Stimulated activated CD8-positive, alpha-beta memory T cell treated with anti-CD3 and anti-CD28 coated beads, Interleukin-4, amount 100 ng/mL, for 1 hour (primary cell): ENCODE measurements around the gene USP7.

ENCODE experiments used
- DNase-seq, 2 donors: peaks; one replicate each; pipeline ENCODE4 v3.0.0-alpha.2; 2020; ENCODE audit warnings: low read depth in 2 of 2, low spot score in 1 of 2

USP7 gene

GRCh38 chr16:8903004-8903403, 60.7 kb downstream of the USP7 start:
- no peak for DNase-seq

DNA sequence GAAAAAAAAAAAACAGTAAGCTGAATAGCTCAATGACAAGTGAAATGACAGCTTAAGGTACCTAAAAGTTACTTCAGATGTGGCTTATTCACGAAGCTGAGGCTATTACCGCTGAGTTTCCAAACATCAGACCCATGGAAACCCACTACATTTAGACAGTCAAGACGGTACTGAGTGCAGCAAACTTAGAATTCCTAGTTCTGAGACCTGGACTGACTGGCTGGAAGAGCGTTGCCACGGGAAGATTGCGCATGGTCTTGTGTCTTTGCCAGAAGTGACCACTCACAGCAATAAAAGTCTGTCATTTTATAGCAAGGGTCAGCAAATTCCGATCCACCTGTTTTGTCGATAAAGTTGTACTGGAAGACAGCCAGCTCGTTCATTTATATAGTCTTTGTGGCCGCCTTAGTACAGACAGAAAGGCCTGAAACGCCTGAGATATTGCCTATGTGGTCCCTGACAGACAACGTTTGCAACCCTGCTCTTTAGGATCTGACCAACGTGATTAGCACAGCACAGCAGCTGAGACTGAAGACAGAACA, 62.3 kb downstream of the USP7 start:
- DNase-seq: no peak

DNA sequence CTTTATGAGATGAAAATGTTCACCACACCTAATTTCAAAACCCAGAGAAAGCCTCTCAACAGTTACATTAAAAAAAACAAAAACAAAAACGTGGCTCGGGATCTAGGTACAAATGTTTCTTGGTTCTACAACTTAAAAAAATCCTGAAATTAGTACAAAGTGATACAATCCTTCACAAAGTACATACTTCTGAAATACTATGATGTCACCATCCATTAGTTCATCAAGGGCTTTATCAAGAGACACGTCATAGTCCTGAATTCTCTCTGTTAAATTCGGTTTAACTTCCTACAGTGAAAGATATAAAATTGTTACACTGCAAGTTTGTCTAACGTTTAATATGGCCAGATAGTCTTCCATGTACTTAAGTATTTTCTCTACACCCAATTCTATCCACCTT, 63.4 kb downstream of the USP7 start:
- DNase-seq: no peak

DNA sequence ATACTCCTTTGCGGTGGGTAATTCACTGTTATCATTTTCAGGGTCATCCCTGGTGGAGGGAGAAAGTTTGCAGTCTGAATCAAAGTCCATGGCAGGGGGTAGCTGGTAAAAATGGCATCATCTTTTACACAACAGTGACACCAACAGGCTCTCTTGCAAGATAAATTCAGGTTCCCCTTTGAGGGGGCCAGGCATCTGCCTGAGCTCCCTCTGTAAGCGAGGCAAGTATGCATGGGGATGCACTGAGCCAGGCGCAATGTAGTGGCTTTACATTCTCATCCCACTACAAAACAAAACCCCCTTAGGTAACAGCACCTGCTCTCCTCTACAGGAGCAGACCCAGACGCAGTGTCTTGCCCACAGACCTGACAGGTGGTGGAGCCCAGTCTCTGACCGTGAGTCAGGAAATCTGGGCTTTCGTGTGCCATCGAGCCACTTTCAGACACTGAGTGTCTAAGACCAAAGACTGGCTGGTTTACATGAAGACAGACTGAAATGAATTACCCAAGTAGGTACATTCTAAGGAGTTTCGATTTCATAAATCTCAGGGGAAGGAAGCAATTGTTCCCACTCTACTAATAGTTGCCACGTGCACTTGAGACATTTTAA, 63.9 kb downstream of the USP7 start:
- DNase-seq: no peak

DNA sequence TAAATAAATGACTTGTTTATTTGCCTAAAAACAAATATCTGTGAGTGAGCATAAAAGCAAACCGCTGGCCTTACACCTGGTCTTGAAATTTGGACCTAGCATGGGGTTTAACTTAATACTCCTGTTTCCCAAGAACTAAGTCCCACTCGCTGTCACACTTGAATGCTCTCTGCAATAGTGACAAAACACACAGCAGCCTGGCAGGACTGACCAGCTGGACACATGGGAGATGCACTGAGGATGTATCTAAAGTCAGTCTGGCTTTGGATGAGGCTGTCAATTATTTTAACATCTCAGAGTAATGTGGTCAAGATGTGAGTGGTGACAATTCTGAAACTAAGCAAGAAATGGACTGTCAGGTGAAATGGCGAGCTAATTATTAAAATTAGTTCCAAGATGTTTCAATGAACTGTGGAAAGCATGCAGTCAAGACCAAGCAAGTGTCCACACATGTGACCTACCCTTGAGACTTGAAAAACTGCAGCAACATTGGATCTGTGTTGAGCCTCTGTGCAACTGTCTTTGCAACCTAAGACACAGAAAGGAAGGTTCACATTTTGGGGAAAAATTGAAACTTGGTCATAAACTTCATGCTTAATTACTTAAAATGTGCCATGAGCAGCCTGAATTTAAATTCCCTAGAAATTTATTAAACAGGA, 64.9 kb downstream of the USP7 start:
- no peak for DNase-seq

DNA sequence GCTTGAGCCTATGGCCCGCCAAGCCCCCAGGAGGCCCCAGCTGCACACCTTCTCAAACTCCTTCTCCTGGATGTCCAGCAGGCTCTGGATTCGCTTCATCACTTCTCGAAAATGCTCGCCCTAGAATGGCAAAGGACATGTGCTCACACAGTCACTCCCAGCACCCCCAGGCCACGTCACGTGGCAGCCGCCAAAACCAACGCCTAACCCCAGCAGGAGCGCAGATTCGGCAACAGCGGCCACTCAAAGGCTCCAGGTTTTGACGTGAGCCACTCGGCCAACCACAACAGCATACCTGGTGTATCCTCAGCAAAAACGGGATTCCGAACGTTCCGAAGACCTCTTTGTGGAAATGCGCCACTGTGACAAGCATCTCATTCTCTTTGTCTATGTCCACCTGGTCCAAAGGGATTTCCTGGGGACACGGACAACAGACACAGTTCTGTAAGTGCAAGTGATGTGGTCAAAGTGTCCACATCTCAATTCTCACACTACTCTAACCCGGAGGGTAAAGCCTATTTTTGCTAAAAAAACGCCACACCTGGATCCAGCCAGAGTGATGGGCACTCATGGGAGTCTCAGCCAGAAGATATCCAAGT, 68.9 kb downstream of the USP7 start:
- no peak for DNase-seq

GRCh38 chr16:8893976-8894690, 69.6 kb downstream of the USP7 start:
- DNase-seq: no peak

- no peak for DNase-seq
Measured at GRCh38 chr16:8893426-8893825, 70.3 kb downstream of the USP7 start.

GRCh38 chr16:8892101-8892575, 71.6 kb downstream of the USP7 start:
- DNase-seq: no peak

DNA sequence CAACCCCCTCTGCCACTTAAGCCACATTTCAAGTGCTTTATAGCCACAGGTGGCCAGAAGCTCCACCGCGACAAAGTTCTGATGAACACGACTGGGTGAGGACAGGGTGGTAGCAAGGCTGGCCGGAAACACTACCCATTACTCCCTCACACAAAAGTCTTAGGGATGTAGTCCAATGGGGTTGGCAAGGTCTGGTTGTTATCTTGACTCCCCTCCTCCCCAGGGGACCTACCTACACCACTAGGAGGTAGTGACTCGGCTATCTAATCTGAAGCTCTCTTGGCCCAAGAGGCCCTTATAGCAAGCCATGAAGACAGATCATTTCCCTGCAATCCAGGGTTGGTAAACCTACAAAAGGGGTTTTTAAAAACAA, 73.2 kb downstream of the USP7 start:
- no peak for DNase-seq

DNA sequence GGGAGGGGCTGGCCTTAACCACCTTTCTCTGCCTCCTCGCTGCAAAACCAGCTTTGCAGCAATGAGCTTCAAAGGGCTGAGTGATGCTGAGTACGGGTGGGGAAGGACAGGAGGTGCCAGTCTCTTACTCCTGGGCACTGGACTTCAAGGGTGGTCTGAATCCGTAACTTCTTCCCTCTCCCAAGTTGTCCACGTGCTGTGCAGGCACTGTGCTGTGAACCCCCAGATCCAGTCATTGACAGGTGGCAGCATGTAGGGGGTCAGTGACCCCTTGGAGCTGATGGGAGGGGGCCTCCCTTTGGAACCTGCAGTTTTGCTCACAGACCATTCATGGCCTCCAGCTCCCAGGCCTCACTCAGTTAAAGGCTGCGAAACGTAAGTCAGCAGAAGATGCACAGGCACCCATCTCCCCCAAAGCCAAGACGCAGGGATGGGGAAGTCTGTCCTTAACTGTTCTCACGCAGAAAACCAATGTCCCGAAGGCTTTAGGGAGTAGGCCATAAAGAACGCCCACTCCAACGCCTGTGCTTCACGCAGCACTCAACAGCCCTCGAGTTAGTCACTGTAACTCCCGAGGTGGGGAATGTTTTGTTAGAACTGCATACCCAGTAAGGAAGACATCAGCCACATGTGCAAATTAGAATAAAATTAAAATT, 73.7 kb downstream of the USP7 start:
- DNase-seq: no peak

GRCh38 chr16:8888951-8889892, 74.5 kb downstream of the USP7 start:
- DNase-seq: no peak

GRCh38 chr16:8887952-8888560, 75.7 kb downstream of the USP7 start:
- DNase-seq: no peak

DNA sequence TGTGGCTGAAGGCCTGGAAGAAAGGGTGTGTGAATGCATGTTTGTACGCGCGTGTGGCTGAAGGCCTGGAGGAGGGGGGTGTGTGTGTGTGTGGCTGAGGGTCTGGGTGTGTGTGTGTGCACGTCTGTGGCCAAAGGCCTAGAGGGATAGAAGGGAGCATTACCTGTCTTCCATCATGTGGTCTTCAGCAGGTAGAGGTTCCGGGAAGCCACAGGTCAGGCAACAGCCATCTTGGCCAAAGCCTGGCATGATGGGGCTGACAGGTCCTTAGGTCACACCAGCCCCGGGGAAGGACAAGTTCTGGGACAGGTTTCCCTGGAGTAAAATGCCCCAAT, 76.3 kb downstream of the USP7 start:
- no peak for DNase-seq

GRCh38 chr16:8886593-8887430, 76.9 kb downstream of the USP7 start:
- DNase-seq: no peak

DNA sequence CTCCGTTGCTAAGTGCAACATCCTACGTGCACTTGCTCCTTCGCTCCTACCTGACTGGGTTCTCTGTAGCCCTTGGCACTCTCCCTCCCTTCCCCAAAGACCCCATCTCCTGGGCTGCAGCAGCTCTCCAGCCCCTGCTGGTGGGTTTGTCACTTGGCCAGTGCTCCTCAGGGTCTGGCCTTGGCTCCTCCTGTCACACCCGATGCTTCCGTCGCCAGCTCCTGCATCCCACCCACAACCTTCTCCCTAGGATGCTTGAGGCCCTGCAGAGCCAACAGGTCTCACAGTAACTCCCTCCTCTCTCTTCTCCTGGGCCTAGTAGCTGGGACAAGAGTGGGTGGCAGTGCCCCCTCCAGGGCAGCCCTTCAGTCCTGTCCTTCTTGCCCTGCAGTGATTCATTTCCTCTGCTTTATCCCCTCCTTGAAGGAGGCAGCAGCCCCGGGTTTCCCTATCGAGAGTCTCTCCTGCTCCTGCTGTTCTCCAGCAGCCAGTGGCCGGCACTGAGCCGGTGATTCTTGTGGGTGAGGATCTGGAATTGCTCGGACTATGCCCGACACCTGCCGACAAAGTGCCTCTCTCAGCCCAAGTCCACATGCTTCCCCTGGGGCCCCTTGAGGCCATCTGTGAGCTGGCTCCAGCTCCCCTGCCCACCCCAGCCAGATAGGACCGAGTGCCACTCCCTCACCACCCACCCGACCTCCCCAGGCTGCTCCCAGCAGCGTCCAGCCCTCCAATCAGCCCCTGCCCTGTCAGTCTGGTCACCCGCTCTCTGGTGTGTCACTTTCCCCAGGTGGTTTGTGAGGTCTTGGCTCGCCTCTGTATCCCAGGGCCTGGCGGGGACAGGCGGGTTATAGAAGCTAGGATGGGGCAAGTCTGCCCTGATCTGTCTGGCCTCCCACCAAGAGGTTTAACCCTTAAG, 77.8 kb downstream of the USP7 start:
- DNase-seq: no peak

- DNase-seq: no peak
Measured at GRCh38 chr16:8882725-8883377, 80.9 kb downstream of the USP7 start.
